Sciatic nerve (tissue), 2 donors: ENCODE data around the gene PANK2. TPM values are rescaled to one million over a fixed set of nuclear protein-coding genes. Genes with fewer than 3 reads are reported as not detected.

Experiments
- ATAC-seq: fragments of 200-7000 bp; cut with Tn5 transposase; one replicate; pipeline ENCODE4 v1.9.1; 2020; ENCODE audit warnings: mild to moderate bottlenecking, moderate library complexity
- DNase-seq: peaks from one replicate; pipeline ENCODE4 v3.0.0-alpha.2; 2020; ENCODE audit warnings: low spot score
- intact Hi-C: fragments of 100-400 bp; cut with DNase I; formaldehyde crosslinking; loops from one replicate; pipeline ENCODE4 v1.14.2; 2022
- total RNA-seq: library from RNA; stranded (reverse); fragmentation: NEBNext Ultra II Directional; extraction: Animal tissue kit (Norgen Biotek cat#: 25700); gene quantifications from one replicate; pipeline ENCODE4 v1.2.1, GENCODE V29; 2021
- donor health status: DM: no; HTN: no; CAD: no.
- donor health status: DM: no; HTN: no; CAD: no.

Gene PANK2
- total RNA-seq, 1 donor from 2014 or later: 48.5 TPM

DNA sequence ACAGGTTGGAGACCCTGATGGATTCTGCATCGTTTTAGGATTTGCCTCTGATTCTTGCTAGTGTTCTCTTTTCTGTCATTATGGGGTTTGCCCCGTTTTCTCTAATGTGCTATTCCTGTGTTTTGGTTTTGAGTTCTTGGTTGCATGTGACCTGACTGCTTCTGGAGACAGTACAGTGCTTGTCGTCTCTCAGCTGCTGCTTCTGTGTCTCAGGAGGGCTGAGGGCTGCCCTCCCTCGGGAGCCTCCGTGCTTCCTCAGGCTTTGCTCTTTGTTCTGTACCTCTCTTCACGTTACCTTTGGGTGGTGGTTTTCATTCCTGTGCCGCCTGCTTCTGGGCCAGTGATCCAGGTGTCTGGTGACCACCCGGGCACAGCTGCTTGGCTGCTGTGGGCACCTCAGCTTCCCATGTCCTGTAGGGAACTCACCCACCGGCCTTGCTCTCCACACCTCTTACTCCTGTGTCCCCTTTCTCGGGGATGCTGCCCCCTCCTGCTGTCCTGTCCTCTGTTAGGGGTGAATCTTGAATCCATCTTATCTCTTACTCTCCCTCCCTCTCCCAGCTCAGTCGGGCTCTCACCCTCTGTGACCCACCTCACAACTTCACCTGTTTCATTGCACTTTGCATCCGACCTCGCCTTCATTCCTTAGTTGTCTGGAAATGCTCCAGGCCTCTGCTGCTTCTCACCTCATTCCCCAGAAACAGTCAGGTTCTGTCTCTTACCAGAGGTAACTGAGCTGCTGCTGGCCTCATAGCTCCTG lies 33.2 kb downstream of the PANK2 start:
- intact Hi-C loops: no loop called here

DNA sequence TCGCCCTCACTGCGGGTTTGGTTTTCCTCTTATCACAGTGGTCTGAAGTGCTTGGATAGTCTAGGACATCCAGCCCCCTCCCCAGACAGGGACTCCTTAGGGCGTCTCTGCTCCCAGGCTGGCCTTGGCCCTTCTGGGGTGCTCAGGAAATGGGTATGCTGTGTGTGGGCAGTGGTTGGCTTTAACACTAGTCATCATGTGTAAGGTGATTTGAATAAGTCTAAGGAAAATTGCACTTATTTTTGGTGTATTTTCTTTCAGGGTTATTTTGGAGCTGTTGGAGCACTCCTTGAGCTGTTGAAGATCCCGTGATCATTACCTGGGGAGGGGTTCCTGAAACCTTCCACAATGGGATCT lies 33.8 kb downstream of the PANK2 start:
- intact Hi-C loops: no loop called here
- ATAC-seq: no peak

More for the DNA sequence above, 33.2 kb downstream of the PANK2 start:
- ATAC-seq (no peak), DNase-seq (no peak)

DNA sequence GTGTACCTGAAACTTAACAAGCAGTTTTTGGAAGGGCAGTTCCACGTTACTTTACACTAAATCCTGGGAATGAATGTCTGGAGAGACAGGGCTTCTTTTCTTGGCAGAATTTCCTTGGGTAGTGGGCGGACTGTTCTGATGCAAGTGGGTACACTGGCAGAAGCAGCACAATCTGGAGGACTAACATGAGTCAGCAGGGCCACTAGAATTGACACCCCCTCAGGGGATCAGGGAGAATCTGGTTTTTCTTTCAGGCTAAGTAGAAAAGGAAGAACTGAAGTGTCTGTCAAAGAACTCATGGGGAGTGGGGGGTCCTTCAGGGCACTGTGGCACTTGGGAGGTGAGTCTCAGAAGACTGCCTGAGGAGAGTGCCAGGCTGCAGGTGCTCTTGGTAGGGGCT lies 34.6 kb downstream of the PANK2 start:
- intact Hi-C loops: no loop called here
- no peak for DNase-seq
- ATAC-seq: no peak

More for the DNA sequence above, 33.8 kb downstream of the PANK2 start:
- no peak for DNase-seq

- DNase-seq (no peak), ATAC-seq (peak; percentile 50)
- intact Hi-C loops: no loop called here
Measured at GRCh38 chr20:3924304-3925112, 35.3 kb downstream of the PANK2 start.

DNA sequence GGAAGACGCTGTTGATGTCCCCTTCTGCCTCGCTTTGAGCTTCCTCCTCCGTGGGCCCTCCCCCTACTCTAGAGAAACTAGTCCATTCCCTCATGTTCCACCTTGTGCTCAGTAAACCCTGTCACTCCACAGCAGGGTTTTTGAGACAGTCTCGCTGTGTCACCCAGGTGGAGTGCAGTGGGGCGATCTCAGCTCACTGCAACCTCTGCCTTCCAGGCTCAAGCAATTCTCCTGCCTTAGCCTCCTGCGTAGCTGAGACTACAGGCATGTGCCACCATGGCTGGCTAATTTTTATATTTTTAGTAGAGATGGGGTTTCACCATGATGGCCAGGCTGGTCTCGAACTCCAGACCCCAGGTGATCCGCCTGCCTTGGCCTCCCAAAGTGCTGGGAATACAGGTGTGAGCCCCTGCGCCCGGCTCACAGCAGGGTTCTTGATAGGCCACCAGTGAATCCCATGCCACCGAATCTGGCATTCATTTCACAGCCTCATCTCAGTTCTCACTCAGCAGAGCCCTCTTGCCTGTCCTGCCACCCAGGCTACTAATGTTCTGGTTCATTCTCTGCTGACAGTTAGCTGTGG lies 36.0 kb downstream of the PANK2 start:
- intact Hi-C loops: no loop called here
- DNase-seq (no peak), ATAC-seq (no peak)

DNA sequence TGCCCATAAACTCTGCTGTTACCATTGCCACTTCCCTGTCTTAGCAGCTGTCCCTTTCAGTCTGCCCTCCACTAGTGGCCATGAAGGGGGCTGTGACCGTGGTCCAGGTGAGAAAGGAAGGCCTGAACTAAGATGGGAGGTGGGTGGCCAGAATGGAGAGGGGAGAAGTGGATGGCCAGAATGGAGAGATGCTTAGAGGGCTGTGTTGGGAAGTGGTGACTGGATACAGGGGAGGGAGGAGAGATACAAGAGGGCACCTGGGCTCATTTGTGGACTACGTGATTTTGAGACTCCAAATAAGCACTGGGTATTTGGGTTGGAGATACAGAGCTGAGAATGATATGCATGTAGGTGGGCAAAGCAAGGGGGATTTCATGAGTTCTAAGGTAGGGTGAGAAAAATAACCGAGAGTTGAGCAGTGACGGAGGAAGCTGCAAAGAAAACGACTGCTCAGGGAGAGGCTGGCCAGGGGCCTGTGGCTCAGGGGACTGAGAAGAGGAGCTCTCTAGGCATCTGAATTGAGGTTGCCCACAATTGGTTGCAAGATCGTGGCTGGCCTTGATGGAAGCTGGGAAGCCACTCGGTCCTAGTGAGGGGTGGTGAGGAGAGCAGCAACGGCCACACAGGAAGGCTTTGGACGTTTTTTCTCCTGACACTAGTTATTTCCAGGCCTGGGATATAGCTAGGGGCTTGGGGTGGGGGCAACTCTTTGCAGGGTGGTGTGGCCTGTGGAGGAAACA lies 36.9 kb downstream of the PANK2 start:
- ATAC-seq: no peak
- DNase-seq: no peak
- intact Hi-C loops: no loop called here

- intact Hi-C loops: no loop called here
- ATAC-seq: peak; percentile 12
- DNase-seq: no peak
Measured at GRCh38 chr20:3927486-3928291, 38.5 kb downstream of the PANK2 start.

DNA sequence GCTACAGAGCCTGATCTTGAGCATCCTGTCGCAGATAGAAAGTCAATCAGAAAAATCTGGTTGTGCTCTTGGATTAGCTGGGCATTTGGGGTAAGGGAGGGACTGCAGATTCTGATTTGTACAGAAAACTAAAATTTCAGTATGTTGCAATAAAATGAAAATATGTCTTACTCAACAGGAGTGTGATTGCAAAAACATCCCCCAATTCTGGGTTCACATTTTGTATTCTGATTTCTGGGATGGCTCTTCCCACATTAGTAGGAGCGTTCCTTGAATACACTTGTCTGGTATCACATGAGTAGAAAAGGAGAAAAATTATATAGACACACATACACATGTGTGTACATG lies 40.5 kb downstream of the PANK2 start:
- intact Hi-C loops: no loop called here
- ATAC-seq (peak; percentile 3), DNase-seq (no peak)

DNA sequence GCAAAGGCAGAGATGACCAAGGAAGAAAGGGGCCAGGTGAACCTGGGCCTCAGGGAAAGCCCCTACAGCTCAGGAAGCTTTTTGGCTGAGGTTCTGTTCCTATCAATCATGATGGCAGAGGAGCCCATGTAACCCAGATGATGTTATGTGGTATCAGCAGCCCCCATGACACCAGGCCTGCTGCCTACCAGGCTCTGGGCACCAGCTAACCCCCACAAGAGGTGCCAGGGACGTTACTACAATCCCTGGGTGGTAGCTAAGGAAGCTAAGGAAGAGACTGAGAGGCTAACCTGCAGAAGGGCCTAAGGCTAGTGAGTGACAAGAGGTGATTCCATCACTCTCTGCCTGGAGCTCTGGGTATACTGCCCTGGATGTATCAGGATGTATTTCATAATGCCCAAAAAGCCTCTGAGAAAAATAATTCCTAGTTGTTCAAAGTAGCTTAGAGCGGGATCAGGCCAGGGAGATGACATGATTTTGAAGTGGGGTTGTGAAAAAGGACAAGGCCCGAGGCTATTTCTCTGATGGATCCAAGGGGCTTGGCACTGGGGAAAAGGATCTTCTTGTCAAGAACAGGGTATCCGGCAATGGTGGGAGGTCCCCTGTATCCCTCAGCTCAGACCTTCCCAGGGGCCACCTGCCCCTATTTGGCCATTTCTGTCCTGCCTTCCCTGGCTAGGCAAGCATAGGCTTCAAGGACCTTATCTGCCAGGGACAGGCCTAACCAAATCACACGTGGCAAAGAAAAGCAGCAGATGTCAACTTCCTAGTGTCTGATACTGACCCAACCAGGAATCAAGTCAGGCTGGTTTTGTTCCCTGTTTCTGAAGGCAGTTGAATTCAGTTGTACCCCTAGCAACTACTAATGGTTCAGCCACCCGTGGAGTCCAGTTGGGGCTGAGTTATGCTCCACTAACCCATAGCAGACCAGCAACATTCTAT lies 41.3 kb downstream of the PANK2 start:
- DNase-seq (no peak), ATAC-seq (no peak)
- intact Hi-C loops: no loop called here

- ATAC-seq: no peak
- intact Hi-C loops: no loop called here
- no peak for DNase-seq
Measured at GRCh38 chr20:3931664-3932063, 42.5 kb downstream of the PANK2 start.

DNA sequence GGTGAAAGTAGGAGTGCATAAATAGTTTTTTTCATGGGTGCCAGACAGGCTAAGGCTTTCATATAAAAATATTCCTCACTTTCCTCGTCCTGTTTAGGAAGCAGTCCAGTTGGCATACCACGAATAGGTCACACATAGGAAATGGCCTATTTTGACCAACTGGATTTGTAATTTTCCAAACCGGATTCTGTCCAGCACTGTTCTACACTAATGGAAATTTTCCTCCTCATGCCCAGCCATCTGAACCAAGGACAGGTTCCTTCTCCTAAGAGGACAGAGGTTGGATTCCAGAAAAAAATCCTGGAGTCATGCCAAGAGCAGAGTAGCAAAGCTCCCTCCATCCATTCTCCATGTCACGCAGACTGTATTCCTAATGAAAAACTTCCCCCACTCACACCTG lies 43.1 kb downstream of the PANK2 start:
- ATAC-seq (peak; percentile 19), DNase-seq (no peak)
- intact Hi-C loops: no loop called here

- ATAC-seq (peak; percentile 53), DNase-seq (no peak)
- intact Hi-C loops: no loop called here
Measured at GRCh38 chr20:3932681-3933080, 43.5 kb downstream of the PANK2 start.

- intact Hi-C loops: no loop called here
- peak; percentile 4 for ATAC-seq
- no peak for DNase-seq
Measured at GRCh38 chr20:3933218-3933617, 44.0 kb downstream of the PANK2 start.

DNA sequence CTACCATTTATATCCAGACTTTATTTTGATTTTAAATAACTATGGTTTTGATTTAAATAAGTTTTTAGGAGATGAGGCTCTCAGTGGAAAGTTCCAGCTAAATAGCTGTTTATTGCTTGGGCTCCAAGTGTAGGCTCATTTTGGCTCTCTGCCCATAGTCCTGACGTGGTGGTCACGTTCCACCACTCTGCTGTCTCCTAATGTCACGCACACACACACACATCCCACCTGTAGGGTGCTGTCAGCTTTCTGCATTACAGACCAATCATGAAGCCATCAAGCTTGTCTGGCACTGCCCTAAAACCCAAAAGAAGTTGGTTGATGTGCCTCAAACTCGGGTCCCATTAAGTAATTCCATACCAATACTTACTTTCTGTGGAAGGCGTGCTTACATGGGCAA lies 45.4 kb downstream of the PANK2 start:
- intact Hi-C loops: no loop called here
- no peak for DNase-seq
- no peak for ATAC-seq

- intact Hi-C loops: no loop called here
- ATAC-seq (peak; percentile 53), DNase-seq (no peak)
Measured at GRCh38 chr20:3935295-3935955, 46.2 kb downstream of the PANK2 start.

DNA sequence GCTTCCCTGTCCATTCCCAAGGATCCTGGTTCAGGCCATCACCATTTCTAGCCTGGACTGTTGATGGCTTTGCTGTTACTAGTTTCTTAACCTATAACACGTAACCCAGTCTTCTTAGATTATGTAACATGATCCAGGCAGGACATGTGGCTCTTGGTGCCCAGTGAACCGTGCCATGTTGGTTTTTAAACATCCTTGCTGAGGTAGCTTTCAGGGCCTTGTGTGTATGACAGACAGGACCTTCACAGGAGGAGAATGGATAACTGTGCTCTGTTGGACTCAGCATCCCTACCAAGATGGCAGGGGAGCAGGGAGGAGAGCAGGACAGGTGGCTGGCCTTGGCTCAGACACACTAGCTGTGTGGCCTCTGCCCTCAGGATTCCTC lies 46.8 kb downstream of the PANK2 start:
- DNase-seq (no peak), ATAC-seq (no peak)
- intact Hi-C loops: no loop called here

GRCh38 chr20:3937618-3938017 lies 48.4 kb downstream of the PANK2 start:
- intact Hi-C loops: no loop called here
- DNase-seq (no peak), ATAC-seq (no peak)
